Heart left ventricle (tissue), 16 donors: Measurements from ENCODE around the gene ADIRF. TPM values are rescaled to one million over a fixed set of nuclear protein-coding genes. Genes with fewer than 3 reads are reported as not detected.

Experiments used
- ATAC-seq, 4 donors: fragments of 200-7000 bp; cut with Tn5 transposase; one replicate each; pipeline ENCODE4 v1.9.1; 2020 to 2022; ENCODE audit warnings: moderate library complexity in 4 of 4, mild to moderate bottlenecking in 3 of 4, moderate number of reproducible peaks in 1 of 4
- DNase-seq, 5 donors: peaks; one replicate each; pipeline ENCODE4 v3.0.0-alpha.2; 2020
- H3K27ac ChIP-seq, 12 donors: fragments of 200-600 bp; sonication (generic) in 4 of 12; one replicate each; pipeline versions ENCODE4 v1.5.0 to v1.8.0; 2016 to 2022; ENCODE audit warnings: mild to moderate bottlenecking in 2 of 12
- H3K27me3 ChIP-seq, 9 donors: fragments of 200-600 bp; sonication (generic) in 2 of 9; one replicate each; pipeline versions ENCODE4 v1.5.1 to v1.8.0; 2016 to 2022; ENCODE audit warnings: mild to moderate bottlenecking in 3 of 9
- H3K36me3 ChIP-seq, 9 donors: fragments of 200-600 bp; sonication (generic) in 2 of 9; one replicate each; pipeline versions ENCODE4 v1.5.0 to v1.8.0; 2018 to 2022; ENCODE audit warnings: mild to moderate bottlenecking in 2 of 9
- H3K4me1 ChIP-seq, 12 donors: fragments of 200-600 bp; sonication (generic) in 4 of 12; one replicate each; pipeline versions ENCODE4 v1.5.0 to v1.8.0; 2016 to 2022; ENCODE audit warnings: mild to moderate bottlenecking in 3 of 12
- H3K4me3 ChIP-seq, 12 donors: fragments of 200-600 bp; sonication (generic) in 4 of 12; one replicate each; pipeline versions ENCODE4 v1.5.0 to v1.8.0; 2017 to 2022; ENCODE audit warnings: mild to moderate bottlenecking in 9 of 12, moderate library complexity in 4 of 12
- H3K9me3 ChIP-seq, 12 donors: fragments of 200-600 bp; sonication (generic) in 4 of 12; one replicate each; pipeline versions ENCODE4 v1.5.0 to v1.8.0; 2016 to 2022; ENCODE audit warnings: mild to moderate bottlenecking in 1 of 12
- POLR2A ChIP-seq, 2 donors: fragments of 450-650 bp; IDR thresholded peaks; one replicate each; pipeline ENCODE4 v1.6.1; 2017; ENCODE audit warnings: antibody characterized with exemption in 2 of 2, mild to moderate bottlenecking in 2 of 2, moderate library complexity in 2 of 2
- WGBS, 4 donors: extraction: QIAGEN DNeasy Blood & Tissue Kit in 2 of 4; methylation state at CpG; one replicate each; pipeline versions ENCODE4 v1.1.5 to v1.1.7; 2013 to 2018; 5-methylcytosine and 5-hydroxymethylcytosine counted together
- intact Hi-C, 10 donors: fragments of 100-400 bp; cut with DNase I; formaldehyde crosslinking; loops; one replicate each; pipeline versions ENCODE4 v1.11.1 to v1.14.2; 2022
- polyA plus RNA-seq, 2 donors: library from polyadenylated mRNA; stranded (reverse); fragments of 200-250 nt; gene quantifications; one replicate each; pipeline ENCODE4 v1.2.3, GENCODE V29; 2013
- total RNA-seq, 9 donors: library from RNA; depleted of rRNA in 2 of 9; stranded (reverse); fragments of >200 nt in 2 of 9; fragmentation: NEBNext Ultra II Directional in 3 of 9; extraction: Animal tissue kit (Norgen Biotek cat#: 25700) in 3 of 9; gene quantifications; one replicate each; pipeline versions ENCODE4 v1.1.0 to v1.2.4, GENCODE V29; 2016 to 2023
- TF ChIP-seq, protein P1 (sequence below), 12 donors: fragments of 200-600 bp; sonication (generic) in 4 of 12; IDR thresholded peaks; one replicate each; pipeline versions ENCODE4 v1.5.0 to v1.8.0; 2018 to 2022; ENCODE audit warnings: antibody characterized with exemption in 12 of 12, mild to moderate bottlenecking in 5 of 12
- donor health status: ischemic (EF 13 %, LVEDD 7.1; RV severe dilation, severe dysfunction).
- donor health status: healthy with polysubstance abuse.
- donor health status: DM: no; HTN: yes; CAD: no.
- donor health status: DM: no; HTN: no; CAD: no.
- donor health status: ischemic (EF 25% LVEDD 6.9; RV normal size, moderate dysfunction).
- donor health status: ischemic (EF 25% LVEDD 5.7; RV mildly dilated, moderate dysfunction).
- donor health status: healthy.
- donor health status: DM: yes; HTN: yes; CAD: no.
- donor health status: ischemic (EF 35%, LVEDD 5.7; RV mildly dilated, moderate dysfunction).
- donor health status: nonischemic (EF 11% LVEDD 7.7; RV severe dilation, severe dysfunction).
- donor health status: DM: yes; HTN: yes; CAD: no.
- donor health status: PGD.
- donor health status: ischemic (EF 29% LVEDD 5.4; RV normal size, mild dysfunction).
- donor health status: nonischemic (EF 23%, LVEDD 6.1; RV moderate dilation, normal function).

Gene ADIRF
- total and polyA plus RNA-seq, 11 donors: 21.2 to 189 (median 41.1) TPM

DNA sequence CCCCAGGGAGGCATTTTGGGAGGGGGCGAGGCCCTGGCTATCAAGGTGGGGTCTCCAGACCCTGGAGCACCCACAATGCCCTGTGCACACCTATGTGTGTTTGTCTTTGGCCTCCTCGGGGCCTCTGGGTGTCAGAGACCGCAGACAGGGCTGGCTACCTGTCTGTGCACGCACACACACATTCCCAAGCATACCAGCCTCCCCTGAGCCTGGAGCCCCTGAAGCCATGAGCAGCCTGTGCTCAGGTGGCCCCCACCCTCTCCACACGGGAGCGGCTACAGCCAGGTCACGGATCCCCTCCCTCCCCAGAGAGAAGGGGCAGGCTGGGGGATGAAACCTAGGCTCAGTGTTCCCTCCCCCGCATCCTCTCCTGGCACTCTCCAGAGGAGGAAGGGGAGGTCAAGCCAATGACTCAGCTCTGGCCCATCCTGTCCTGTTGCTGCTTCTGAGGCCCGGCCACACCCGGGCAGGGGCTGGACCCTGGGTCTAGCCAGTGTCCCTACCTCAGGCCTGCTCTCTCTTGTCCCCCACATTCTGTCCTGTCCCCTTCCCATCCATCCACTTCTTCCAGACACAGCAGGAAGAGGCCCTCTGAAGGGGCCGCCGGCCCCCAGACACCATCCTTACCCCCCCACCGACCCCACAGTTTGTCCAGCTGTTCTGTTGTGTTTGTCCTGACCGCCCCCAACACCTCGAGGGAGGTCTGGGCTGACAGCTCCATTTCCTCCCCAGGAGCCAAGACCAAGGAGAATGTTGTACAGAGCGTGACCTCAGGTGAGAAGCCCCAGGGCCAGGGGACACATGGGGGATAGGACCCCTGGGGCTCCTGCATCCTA lies 9.2 kb upstream of the ADIRF start:
- DNase-seq (peak; percentile 71 to 84 (median 79)), ATAC-seq (peak; percentile 57 to 74 (median 64))
- WGBS, 4 donors: 47 to 65% (median 58%) methylated on average over 14 to 16 of the region's 16 CpGs
- TF ChIP-seq POLR2A (IDR thresholded peaks at IDR 0.05): peak in 1 of 2 donors; percentile 54
- TF ChIP-seq, protein P1, sequence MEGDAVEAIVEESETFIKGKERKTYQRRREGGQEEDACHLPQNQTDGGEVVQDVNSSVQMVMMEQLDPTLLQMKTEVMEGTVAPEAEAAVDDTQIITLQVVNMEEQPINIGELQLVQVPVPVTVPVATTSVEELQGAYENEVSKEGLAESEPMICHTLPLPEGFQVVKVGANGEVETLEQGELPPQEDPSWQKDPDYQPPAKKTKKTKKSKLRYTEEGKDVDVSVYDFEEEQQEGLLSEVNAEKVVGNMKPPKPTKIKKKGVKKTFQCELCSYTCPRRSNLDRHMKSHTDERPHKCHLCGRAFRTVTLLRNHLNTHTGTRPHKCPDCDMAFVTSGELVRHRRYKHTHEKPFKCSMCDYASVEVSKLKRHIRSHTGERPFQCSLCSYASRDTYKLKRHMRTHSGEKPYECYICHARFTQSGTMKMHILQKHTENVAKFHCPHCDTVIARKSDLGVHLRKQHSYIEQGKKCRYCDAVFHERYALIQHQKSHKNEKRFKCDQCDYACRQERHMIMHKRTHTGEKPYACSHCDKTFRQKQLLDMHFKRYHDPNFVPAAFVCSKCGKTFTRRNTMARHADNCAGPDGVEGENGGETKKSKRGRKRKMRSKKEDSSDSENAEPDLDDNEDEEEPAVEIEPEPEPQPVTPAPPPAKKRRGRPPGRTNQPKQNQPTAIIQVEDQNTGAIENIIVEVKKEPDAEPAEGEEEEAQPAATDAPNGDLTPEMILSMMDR (IDR thresholded peaks at IDR 0.05): no peak
- Histone ChIP-seq H3K9me3 (no peaks in the 10 kb centered on the region), H3K27me3 (no peaks in the 10 kb centered on the region), H3K4me3 (peak overlapping the region in 11 of 12 donors; percentile 31 to 66 (median 58)), H3K27ac (peak overlapping the region; percentile 75 to 98 (median 90)), H3K4me1 (peaks cover 4 to 58% (median 42%) of the 10 kb centered on the region in 12 donors), H3K36me3 (no peaks in the 10 kb centered on the region)
- intact Hi-C loops: no loop called here

- TF ChIP-seq, protein P1 (IDR thresholded peaks at IDR 0.05): no peak
- no peak for TF ChIP-seq POLR2A (IDR thresholded peaks at IDR 0.05)
- peaks cover 4 to 54% (median 39%) of the 10 kb centered on the region in 12 donors for H3K4me1 ChIP-seq
- 56 to 90% (median 79%) methylated on average over 1 to 2 of the region's 2 CpGs for WGBS, 4 donors
- ATAC-seq: no peak
- no peaks in the 10 kb centered on the region for H3K9me3 ChIP-seq
- H3K4me3 ChIP-seq: peak overlapping the region in 11 of 12 donors; percentile 0 to 66 (median 58)
- peak overlapping the region; percentile 75 to 98 (median 90) for H3K27ac ChIP-seq
- intact Hi-C loops: loop anchor here in 3 of 10 donors (1.0 to 2.0 kb wide), 3 partner anchors 19 to 21 kb away; no protein-coding TSS in a partner anchor
- DNase-seq: no peak
- no peaks in the 10 kb centered on the region for H3K27me3 ChIP-seq
- no peaks in the 10 kb centered on the region for H3K36me3 ChIP-seq
Measured at GRCh38 chr10:86959737-86960002, 8.6 kb upstream of the ADIRF start.

- DNase-seq: peak; percentile 60 to 70 (median 63)
- no peaks in the 10 kb centered on the region for H3K27me3 ChIP-seq
- H3K36me3 ChIP-seq: no peaks in the 10 kb centered on the region
- peak; percentile 17 to 66 (median 50) for ATAC-seq
- H3K4me1 ChIP-seq: peaks cover 4 to 48% (median 36%) of the 10 kb centered on the region in 12 donors
- H3K9me3 ChIP-seq: no peaks in the 10 kb centered on the region
- intact Hi-C loops: loop anchor here in 3 of 10 donors (1.0 to 2.0 kb wide), 3 partner anchors 19 to 21 kb away; no protein-coding TSS in a partner anchor
- 64 to 72% (median 68%) methylated on average over 25 to 37 of the region's 37 CpGs for WGBS, 4 donors
- TF ChIP-seq, protein P1 (IDR thresholded peaks at IDR 0.05): peak; percentile 88 to 95 (median 92)
- no peak for TF ChIP-seq POLR2A (IDR thresholded peaks at IDR 0.05)
- peak overlapping the region; percentile 75 to 98 (median 90) for H3K27ac ChIP-seq
- H3K4me3 ChIP-seq: peak overlapping the region in 11 of 12 donors; percentile 0 to 66 (median 58)
Measured at GRCh38 chr10:86960003-86960862, 8.0 kb upstream of the ADIRF start.
